Motor neuron (in vitro differentiated cells): ENCODE measurements around the gene RTL1. TPM values are rescaled to one million over a fixed set of nuclear protein-coding genes. Genes with fewer than 3 reads are reported as not detected.

Source experiments
- ATAC-seq, 8 experiments: fragments of 200-7000 bp; cut with Tn5 transposase; replicated peaks in 6 of 8; 2 replicates each; pipeline ENCODE4 v1.8.0; 2021; ENCODE audit warnings: mild to moderate bottlenecking in 8 of 8, moderate library complexity in 8 of 8
- H3K27ac ChIP-seq, 2 donors: fragments of 250-450 bp; sonication (Bioruptor Pico); 2 replicates each; pipeline ENCODE4 v1.9.0; 2021; ENCODE audit warnings: antibody characterized with exemption in 2 of 2, mild to moderate bottlenecking in 2 of 2, moderate library complexity in 1 of 2
- H3K4me1 ChIP-seq, 2 donors: fragments of 250-450 bp; sonication (Bioruptor Pico); replicated peaks in 1 of 2; 2 replicates each; pipeline ENCODE4 v1.6.1; 2021; ENCODE audit warnings: antibody characterized with exemption in 2 of 2, mild to moderate bottlenecking in 2 of 2, moderate library complexity in 1 of 2
- H3K4me3 ChIP-seq, 5 donors: fragments of 250-450 bp; sonication (Bioruptor Pico); 2 replicates each; pipeline ENCODE4 v1.9.0; 2021; ENCODE audit warnings: antibody characterized with exemption in 5 of 5, mild to moderate bottlenecking in 5 of 5, moderate library complexity in 4 of 5
- WGBS, 10 experiments: fragments of 450-650 bp; shearing (Covaris generic); methylation state at CpG; one replicate each; pipeline ENCODE4 v1.0.0; 2022; 5-methylcytosine and 5-hydroxymethylcytosine counted together
- in situ Hi-C, 9 experiments: fragments of 400-800 bp; cut with MboI; loops; one replicate each; pipeline ENCODE4 v1.15.0; 2021; ENCODE audit warnings: low sequenced_read_pairs in 9 of 9, low pct_unique_long_range_greater_than_20kb in 2 of 9; ENCODE audit not compliant: unreplicated experiment in 9 of 9
- total RNA-seq, 8 experiments: library from RNA; unstranded; fragments of 300-600 nt; gene quantifications; 2 replicates each; pipeline versions ENCODE4 v1.2.3 to v1.2.4, GENCODE V29; 2022

Gene RTL1
- total RNA-seq, 8 experiments from 2014 or later = 0.14 to 38.6 (median 6.5) TPM

- in situ Hi-C loops = no loop called here
- Histone ChIP-seq H3K4me3 (no peak overlapping the region), H3K4me1 (peaks cover 18 to 30% of the 10 kb centered on the region in 2 donors), H3K27ac (no peak overlapping the region)
- ATAC-seq = no peak
- 0 to 100% (median 94%) methylated on average over 1 to 6 of the region's 6 CpGs; no CpG with 5 or more reads in 2 of the 10 experiments for WGBS, 10 experiments
Measured at GRCh38 chr14:100894416-100894815, 9.1 kb downstream of the RTL1 start.

- no peak overlapping the region for H3K4me3 ChIP-seq
- H3K4me1 ChIP-seq = peaks cover 11 to 23% of the 10 kb centered on the region in 2 donors
- H3K27ac ChIP-seq = no peak overlapping the region
- no peak for ATAC-seq
- in situ Hi-C loops = no loop called here
- WGBS, 10 experiments = 13 to 100% (median 93%) methylated on average over 1 to 11 of the region's 11 CpGs; no CpG with 5 or more reads in 1 of the 10 experiments
Measured at GRCh38 chr14:100893760-100894159, 9.8 kb downstream of the RTL1 start.

GRCh38 chr14:100893228-100893601 is 10.3 kb downstream of the RTL1 start:
- no peak overlapping the region for H3K4me3 ChIP-seq
- peaks cover 14 to 20% of the 10 kb centered on the region in 2 donors for H3K4me1 ChIP-seq
- in situ Hi-C loops = no loop called here
- WGBS, 10 experiments = 60 to 100% (median 93%) methylated on average over 1 to 5 of the region's 8 CpGs; no CpG with 5 or more reads in 3 of the 10 experiments
- H3K27ac ChIP-seq = no peak overlapping the region
- peak in 1 of 8 experiments; percentile 36 for ATAC-seq

GRCh38 chr14:100892496-100893227 is 10.9 kb downstream of the RTL1 start:
- WGBS, 10 experiments = 0 to 100% (median 87%) methylated on average over 1 to 10 of the region's 17 CpGs; no CpG with 5 or more reads in 2 of the 10 experiments
- H3K27ac ChIP-seq = no peak overlapping the region
- H3K4me1 ChIP-seq = peaks cover 17 to 21% of the 10 kb centered on the region in 2 donors
- ATAC-seq = no peak
- H3K4me3 ChIP-seq = no peak overlapping the region
- in situ Hi-C loops = no loop called here

GRCh38 chr14:100891501-100892445 is 11.7 kb downstream of the RTL1 start:
- 80 to 100% (median 94%) methylated on average over 1 to 4 of the region's 13 CpGs; no CpG with 5 or more reads in 5 of the 10 experiments for WGBS, 10 experiments
- Histone ChIP-seq H3K27ac (no peak overlapping the region), H3K4me1 (peaks cover 11 to 19% of the 10 kb centered on the region in 2 donors), H3K4me3 (no peak overlapping the region)
- in situ Hi-C loops = no loop called here
- ATAC-seq = no peak

GRCh38 chr14:100891051-100891450 is 12.5 kb downstream of the RTL1 start:
- 75 to 100% (median 90%) methylated on average over 1 to 4 of the region's 10 CpGs; no CpG with 5 or more reads in 5 of the 10 experiments for WGBS, 10 experiments
- peaks cover 7 to 12% of the 10 kb centered on the region in 2 donors for H3K4me1 ChIP-seq
- H3K27ac ChIP-seq = no peak overlapping the region
- no peak overlapping the region for H3K4me3 ChIP-seq
- in situ Hi-C loops = no loop called here
- no peak for ATAC-seq

GRCh38 chr14:100890061-100890850 is 13.3 kb downstream of the RTL1 start:
- in situ Hi-C loops = no loop called here
- 80 to 100% (median 90%) methylated on average over 1 to 2 of the region's 8 CpGs; no CpG with 5 or more reads in 7 of the 10 experiments for WGBS, 10 experiments
- H3K4me3 ChIP-seq = no peak overlapping the region
- no peak for ATAC-seq
- H3K4me1 ChIP-seq = peaks cover 7 to 11% of the 10 kb centered on the region in 2 donors
- H3K27ac ChIP-seq = no peak overlapping the region

GRCh38 chr14:100889641-100890040 is 13.9 kb downstream of the RTL1 start:
- Histone ChIP-seq H3K4me1 (peaks cover 7 to 11% of the 10 kb centered on the region in 2 donors), H3K4me3 (no peak overlapping the region), H3K27ac (no peak overlapping the region)
- 54 to 100% (median 100%) methylated on average over 1 to 2 of the region's 6 CpGs; no CpG with 5 or more reads in 5 of the 10 experiments for WGBS, 10 experiments
- in situ Hi-C loops = no loop called here
- no peak for ATAC-seq

GRCh38 chr14:100888789-100889315 is 14.7 kb downstream of the RTL1 start:
- no peak overlapping the region for H3K4me3 ChIP-seq
- peaks cover 7 to 11% of the 10 kb centered on the region in 2 donors for H3K4me1 ChIP-seq
- no peak for ATAC-seq
- WGBS, 10 experiments = 0 to 87% (median 81%) methylated on average over 1 to 5 of the region's 5 CpGs; no CpG with 5 or more reads in 1 of the 10 experiments
- in situ Hi-C loops = no loop called here
- no peak overlapping the region for H3K27ac ChIP-seq

- peak in 2 of 8 experiments; percentile 42 to 48 for ATAC-seq
- 20 to 88% (median 52%) methylated on average over 1 to 4 of the region's 6 CpGs; no CpG with 5 or more reads in 2 of the 10 experiments for WGBS, 10 experiments
- H3K27ac ChIP-seq = no peak overlapping the region
- H3K4me1 ChIP-seq = peaks cover 7 to 8% of the 10 kb centered on the region in 2 donors
- no peak overlapping the region for H3K4me3 ChIP-seq
- in situ Hi-C loops = no loop called here
Measured at GRCh38 chr14:100887728-100888335, 15.7 kb downstream of the RTL1 start.

- Histone ChIP-seq H3K4me1 (peaks cover 7 to 8% of the 10 kb centered on the region in 2 donors), H3K27ac (no peak overlapping the region), H3K4me3 (no peak overlapping the region)
- in situ Hi-C loops = no loop called here
- peak in 3 of 8 experiments; percentile 49 to 59 (median 59) for ATAC-seq
- 0 to 100% (median 84%) methylated on average over 1 to 5 of the region's 5 CpGs; no CpG with 5 or more reads in 2 of the 10 experiments for WGBS, 10 experiments
Measured at GRCh38 chr14:100885617-100886016, 17.9 kb downstream of the RTL1 start.

GRCh38 chr14:100885196-100885595 is 18.3 kb downstream of the RTL1 start:
- WGBS, 10 experiments = 56 to 100% (median 93%) methylated on average over 1 to 2 of the region's 2 CpGs; no CpG with 5 or more reads in 3 of the 10 experiments
- Histone ChIP-seq H3K4me1 (peaks cover 7 to 8% of the 10 kb centered on the region in 2 donors), H3K4me3 (no peak overlapping the region), H3K27ac (no peak overlapping the region)
- in situ Hi-C loops = no loop called here
- ATAC-seq = no peak
